ENCODE data around the gene IPO13. TPM values are rescaled to one million over a fixed set of nuclear protein-coding genes. Genes with fewer than 3 reads are reported as not detected.

Gene IPO13
- total RNA-seq, 4 donors from 2014 or later, result 9.1 to 36.5 (median 32.0) TPM

DNA sequence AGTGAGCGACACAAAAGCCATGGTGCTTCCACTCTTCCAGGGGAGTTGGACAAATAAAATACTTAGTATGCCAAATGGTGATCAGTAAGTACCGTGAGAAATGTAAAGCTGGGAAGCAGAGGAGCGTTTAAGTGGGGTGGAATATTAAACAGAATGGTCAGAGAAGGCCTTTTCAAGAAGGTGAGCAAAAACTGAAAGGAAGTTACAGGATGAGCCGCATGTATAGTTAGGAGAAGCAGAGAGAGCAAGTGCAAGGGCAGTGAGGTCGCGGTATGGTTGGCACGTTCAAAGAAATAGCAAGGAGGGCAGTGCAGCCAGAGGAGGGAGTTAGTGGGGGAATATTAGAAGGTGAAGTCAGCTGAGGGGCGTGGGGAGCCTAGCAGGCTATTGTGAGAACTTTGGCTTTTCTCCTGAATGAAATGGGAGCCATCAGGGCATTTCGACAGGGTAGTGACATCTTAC lies 27.3 kb downstream of the IPO13 start:
- H3K4me1 ChIP-seq, result peaks cover 8 to 45% (median 14%) of the 10 kb centered on the region in 4 donors
- H3K4me3 ChIP-seq, result peak overlapping the region; percentile 81 to 98 (median 84)
- peak overlapping the region; percentile 92 to 98 (median 94) for H3K27ac ChIP-seq
- TF ChIP-seq POLR2A (IDR thresholded peaks at IDR 0.05), result no peak
- TF ChIP-seq, protein P1, sequence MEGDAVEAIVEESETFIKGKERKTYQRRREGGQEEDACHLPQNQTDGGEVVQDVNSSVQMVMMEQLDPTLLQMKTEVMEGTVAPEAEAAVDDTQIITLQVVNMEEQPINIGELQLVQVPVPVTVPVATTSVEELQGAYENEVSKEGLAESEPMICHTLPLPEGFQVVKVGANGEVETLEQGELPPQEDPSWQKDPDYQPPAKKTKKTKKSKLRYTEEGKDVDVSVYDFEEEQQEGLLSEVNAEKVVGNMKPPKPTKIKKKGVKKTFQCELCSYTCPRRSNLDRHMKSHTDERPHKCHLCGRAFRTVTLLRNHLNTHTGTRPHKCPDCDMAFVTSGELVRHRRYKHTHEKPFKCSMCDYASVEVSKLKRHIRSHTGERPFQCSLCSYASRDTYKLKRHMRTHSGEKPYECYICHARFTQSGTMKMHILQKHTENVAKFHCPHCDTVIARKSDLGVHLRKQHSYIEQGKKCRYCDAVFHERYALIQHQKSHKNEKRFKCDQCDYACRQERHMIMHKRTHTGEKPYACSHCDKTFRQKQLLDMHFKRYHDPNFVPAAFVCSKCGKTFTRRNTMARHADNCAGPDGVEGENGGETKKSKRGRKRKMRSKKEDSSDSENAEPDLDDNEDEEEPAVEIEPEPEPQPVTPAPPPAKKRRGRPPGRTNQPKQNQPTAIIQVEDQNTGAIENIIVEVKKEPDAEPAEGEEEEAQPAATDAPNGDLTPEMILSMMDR (IDR thresholded peaks at IDR 0.05), result no peak
- no peaks in the 10 kb centered on the region for H3K27me3 ChIP-seq
- H3K36me3 ChIP-seq, result peaks cover 0 to 25% (median 0%) of the 10 kb centered on the region in 3 donors
- DNase-seq, result peak in 1 of 3 donors; percentile 27
- no peaks in the 10 kb centered on the region for H3K9me3 ChIP-seq

DNA sequence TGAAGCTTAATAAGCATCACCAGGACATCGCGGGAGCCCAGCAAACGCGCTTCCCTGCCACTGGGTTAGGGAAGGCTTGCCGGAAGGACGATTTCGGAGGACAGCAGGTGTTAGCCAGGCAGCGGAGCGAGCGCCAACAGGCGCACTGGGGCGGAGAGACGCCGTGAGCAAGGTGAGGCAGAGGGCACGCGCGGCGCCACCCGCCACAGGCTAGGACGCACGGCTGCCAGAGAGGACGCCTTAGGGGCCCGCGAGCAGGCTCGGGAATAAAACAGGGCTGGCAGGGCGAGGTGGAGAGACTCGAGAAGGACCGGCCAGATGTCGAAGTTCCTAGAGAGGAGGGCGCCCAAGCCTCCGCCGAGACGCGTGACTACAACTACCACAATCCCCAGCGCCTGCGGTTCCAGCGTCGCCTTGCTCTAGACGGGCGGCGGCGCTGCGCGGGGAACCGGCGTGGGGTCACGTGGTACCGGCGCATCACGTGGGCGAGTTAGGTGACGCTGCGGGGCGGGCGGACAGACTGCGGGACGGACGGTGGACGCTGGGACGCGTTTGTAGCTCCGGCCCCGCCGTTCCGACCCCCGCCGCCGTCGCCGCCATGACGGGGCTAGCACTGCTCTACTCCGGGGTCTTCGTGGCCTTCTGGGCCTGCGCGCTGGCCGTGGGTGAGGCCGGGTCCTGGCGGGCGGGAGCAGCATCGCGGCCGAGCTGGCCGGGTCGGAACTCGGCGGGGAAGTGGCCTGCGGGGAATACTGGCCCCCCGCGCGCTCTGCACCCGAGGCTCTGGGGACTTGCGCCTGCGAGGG lies 27.9 kb downstream of the IPO13 start, which contains the start of gene ATP6V0B:
Gene ATP6V0B (plus strand): TSS at position 518 of the 806 bp plus-strand sequence. CDS start 81 bp downstream, at position 599.
- no peaks in the 10 kb centered on the region for H3K9me3 ChIP-seq
- peaks cover 9 to 48% (median 15%) of the 10 kb centered on the region in 4 donors for H3K4me1 ChIP-seq
- peak; percentile 83 to 88 for TF ChIP-seq POLR2A (IDR thresholded peaks at IDR 0.05)
- TF ChIP-seq, protein P1 (IDR thresholded peaks at IDR 0.05), result peak in 4 of 6 experiments; percentile 35 to 58 (median 51)
- H3K4me3 ChIP-seq, result peak within 1 kb of the TSS; percentile 81 to 98 (median 84)
- no peaks in the 10 kb centered on the region for H3K27me3 ChIP-seq
- H3K36me3 ChIP-seq, result peaks cover 0 to 25% (median 0%) of the 10 kb centered on the region in 3 donors
- DNase-seq, result peak; percentile 98 to 99 (median 98)
- peak within 1 kb of the TSS; percentile 92 to 98 (median 94) for H3K27ac ChIP-seq

DNA sequence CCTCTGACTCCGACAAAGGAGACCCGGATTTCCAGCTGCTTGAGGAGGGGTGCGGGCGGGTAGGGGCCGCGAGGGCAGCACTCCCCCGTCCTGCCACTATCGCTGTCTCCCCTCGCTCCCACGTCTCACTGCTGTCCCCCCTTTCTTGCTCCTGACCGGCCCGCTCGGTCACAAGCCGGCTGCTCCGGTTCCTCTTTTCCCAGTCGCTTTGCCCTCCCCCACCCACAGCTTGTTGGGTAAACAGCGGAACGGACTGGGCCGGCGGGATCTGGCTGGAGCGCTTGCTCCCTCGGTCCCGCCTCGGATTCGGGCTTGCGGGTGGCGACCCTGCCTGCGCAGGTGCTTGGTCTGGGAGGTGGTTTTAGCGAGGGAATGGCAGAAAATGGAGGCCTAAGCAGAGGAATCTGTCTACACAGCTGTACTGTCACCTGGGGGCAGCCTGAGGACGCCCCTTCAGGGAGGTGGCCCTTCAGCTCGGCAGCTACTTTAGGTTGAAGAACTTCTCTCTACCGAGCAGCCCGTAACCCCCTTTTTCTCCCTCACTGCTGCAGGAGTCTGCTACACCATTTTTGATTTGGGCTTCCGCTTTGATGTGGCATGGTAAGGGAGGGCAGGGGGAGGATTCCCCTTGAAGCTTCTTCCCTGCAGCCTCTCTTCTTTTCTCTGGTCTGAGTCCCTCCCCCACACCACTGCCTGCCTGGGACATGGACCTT lies 28.7 kb downstream of the IPO13 start:
- Histone ChIP-seq H3K4me1 (peaks cover 10 to 53% (median 17%) of the 10 kb centered on the region in 4 donors), H3K27me3 (no peaks in the 10 kb centered on the region), H3K27ac (peak overlapping the region; percentile 92 to 98 (median 94)), H3K36me3 (peaks cover 0 to 25% (median 0%) of the 10 kb centered on the region in 3 donors), H3K4me3 (peak overlapping the region; percentile 81 to 98 (median 84)), H3K9me3 (no peaks in the 10 kb centered on the region)
- DNase-seq, result peak; percentile 73 to 82 (median 75)
- no peak for TF ChIP-seq POLR2A (IDR thresholded peaks at IDR 0.05)
- TF ChIP-seq, protein P1 (IDR thresholded peaks at IDR 0.05), result no peak

DNA sequence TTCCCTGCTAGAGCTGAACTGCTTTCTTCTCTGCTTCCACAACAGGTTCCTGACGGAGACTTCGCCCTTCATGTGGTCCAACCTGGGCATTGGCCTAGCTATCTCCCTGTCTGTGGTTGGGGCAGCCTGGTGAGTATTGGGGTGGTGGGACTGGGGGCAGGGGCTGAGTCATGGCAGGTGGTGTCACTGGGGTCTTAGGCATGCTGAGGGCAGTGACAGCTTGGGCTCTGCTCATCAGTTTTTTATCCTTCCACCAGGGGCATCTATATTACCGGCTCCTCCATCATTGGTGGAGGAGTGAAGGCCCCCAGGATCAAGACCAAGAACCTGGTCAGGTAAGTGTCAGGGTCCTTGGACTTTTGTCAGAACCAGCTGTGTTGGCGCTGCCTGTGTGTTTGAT lies 29.3 kb downstream of the IPO13 start:
- H3K27ac ChIP-seq, result peak overlapping the region in 1 of 4 donors; percentile 98
- peaks cover 0 to 25% (median 0%) of the 10 kb centered on the region in 3 donors for H3K36me3 ChIP-seq
- TF ChIP-seq POLR2A (IDR thresholded peaks at IDR 0.05), result no peak
- TF ChIP-seq, protein P1 (IDR thresholded peaks at IDR 0.05), result no peak
- H3K4me3 ChIP-seq, result peak overlapping the region in 3 of 4 donors; percentile 81 to 85 (median 84)
- H3K27me3 ChIP-seq, result no peaks in the 10 kb centered on the region
- H3K9me3 ChIP-seq, result no peaks in the 10 kb centered on the region
- DNase-seq, result no peak
- H3K4me1 ChIP-seq, result peaks cover 10 to 51% (median 14%) of the 10 kb centered on the region in 4 donors

DNA sequence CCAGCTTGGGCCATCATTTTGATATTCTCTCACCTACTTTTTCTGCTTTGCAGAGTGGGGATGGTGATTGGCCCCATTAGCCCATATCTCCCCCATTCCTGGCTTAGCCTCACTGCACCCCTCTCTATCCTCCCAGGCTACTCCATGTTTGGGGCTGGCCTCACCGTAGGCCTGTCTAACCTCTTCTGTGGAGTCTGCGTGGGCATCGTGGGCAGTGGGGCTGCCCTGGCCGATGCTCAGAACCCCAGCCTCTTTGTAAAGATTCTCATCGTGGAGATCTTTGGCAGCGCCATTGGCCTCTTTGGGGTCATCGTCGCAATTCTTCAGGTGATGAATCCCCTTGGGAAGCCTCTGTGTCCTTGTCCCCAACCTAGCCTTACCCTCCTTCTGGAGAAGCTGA lies 30.1 kb downstream of the IPO13 start:
- H3K27me3 ChIP-seq, result no peaks in the 10 kb centered on the region
- no peak overlapping the region for H3K4me3 ChIP-seq
- peaks cover 10 to 55% (median 14%) of the 10 kb centered on the region in 4 donors for H3K4me1 ChIP-seq
- H3K36me3 ChIP-seq, result peaks cover 0 to 25% (median 0%) of the 10 kb centered on the region in 3 donors
- no peak overlapping the region for H3K27ac ChIP-seq
- TF ChIP-seq, protein P1 (IDR thresholded peaks at IDR 0.05), result no peak
- no peak for TF ChIP-seq POLR2A (IDR thresholded peaks at IDR 0.05)
- H3K9me3 ChIP-seq, result no peaks in the 10 kb centered on the region
- no peak for DNase-seq
